Adrenal gland (tissue), 12 donors: ENCODE data around the gene VWF. TPM values are rescaled to one million over a fixed set of nuclear protein-coding genes. Genes with fewer than 3 reads are reported as not detected.

Source experiments
- DNase-seq, 7 donors: peaks; one replicate each; pipeline ENCODE4 v3.0.0-alpha.2; 2019 to 2020
- H3K27ac ChIP-seq, 5 donors: fragments of 200-600 bp; sonication (generic) in 4 of 5; 1 replicate in 3 of 5; 2 replicates in 2 of 5; pipeline versions ENCODE4 v1.5.1 to v1.8.0; 2016 to 2020; ENCODE audit warnings: mild to moderate bottlenecking in 1 of 5
- H3K27me3 ChIP-seq: fragments of 200-600 bp; 2 replicates; pipeline ENCODE4 v1.8.0; 2021
- H3K36me3 ChIP-seq, 2 donors: fragments of 200-600 bp; replicated peaks in 1 of 2; 1 replicate in 1 of 2; 2 replicates in 1 of 2; pipeline versions ENCODE4 v1.5.1 to v1.8.0; 2018 to 2022
- H3K4me1 ChIP-seq, 2 donors: fragments of 200-600 bp; replicated peaks in 1 of 2; 1 replicate in 1 of 2; 2 replicates in 1 of 2; pipeline versions ENCODE4 v1.5.1 to v1.8.0; 2018 to 2021
- H3K4me3 ChIP-seq, 4 donors: fragments of 200-600 bp; sonication (generic) in 3 of 4; one replicate each; pipeline ENCODE4 v1.5.1; 2016 to 2018
- H3K9me3 ChIP-seq, 3 donors: fragments of 200-600 bp; sonication (generic) in 1 of 3; replicated peaks in 1 of 3; 1 replicate in 2 of 3; 2 replicates in 1 of 3; pipeline versions ENCODE4 v1.5.1 to v1.8.0; 2016 to 2021
- POLR2A ChIP-seq, 2 donors: fragments of 450-650 bp; IDR thresholded peaks; one replicate each; pipeline ENCODE4 v1.6.1; 2017; ENCODE audit warnings: antibody characterized with exemption in 2 of 2, mild to moderate bottlenecking in 2 of 2, moderate library complexity in 1 of 2
- WGBS, 4 donors: extraction: QIAGEN DNeasy Blood & Tissue Kit in 2 of 4; methylation state at CpG; one replicate each; pipeline versions ENCODE4 v1.1.5 to v1.1.7; 2013 to 2017; 5-methylcytosine and 5-hydroxymethylcytosine counted together
- intact Hi-C, 2 donors: fragments of 100-400 bp; cut with DNase I; formaldehyde crosslinking; loops; one replicate each; pipeline versions ENCODE4 v1.14.1 to v1.15.0; 2022 to 2023
- polyA plus RNA-seq, 3 donors: library from polyadenylated mRNA; stranded (reverse); fragments of 200-250 nt in 2 of 3; fragments of 350-450 nt in 1 of 3; fragmentation: Illumina TruSeq in 1 of 3; extraction: RNeasy Lipid Tissue Mini Kit (QIAGEN cat#74804) in 1 of 3; gene quantifications; one replicate each; pipeline ENCODE4 v1.2.3, GENCODE V29; 2013 to 2014
- total RNA-seq, 9 donors: library from RNA; depleted of rRNA in 4 of 9; stranded (reverse); fragments of >200 nt in 4 of 9; fragments of 120-200 nt in 1 of 9; fragmentation: NEBNext Ultra II Directional in 1 of 9; extraction: Animal tissue kit (Norgen Biotek cat#: 25700) in 1 of 9; gene quantifications; one replicate each; pipeline versions ENCODE4 v1.1.0 to v1.2.4, GENCODE V29; 2013 to 2023
- TF ChIP-seq, protein P1 (sequence below), 6 experiments: fragments of 450-650 bp in 4 of 6; fragments of 200-600 bp in 2 of 6; sonication (generic) in 1 of 6; IDR thresholded peaks; 1 replicate in 5 of 6; 2 replicates in 1 of 6; pipeline versions ENCODE4 v1.5.1 to v1.8.0; 2016 to 2021; ENCODE audit warnings: antibody characterized with exemption in 6 of 6, mild to moderate bottlenecking in 2 of 6, moderate library complexity in 1 of 6
- donor health status: healthy with polysubstance abuse.
- donor health status: Bipolar disorder and iron deficiency.
- donor health status: DM: yes; HTN: yes; CAD: no.
- donor health status: DM: no; HTN: no; CAD: no.
- donor health status: DM: no; HTN: no; CAD: no.
- donor health status: DM: yes; HTN: yes; CAD: no.

VWF gene
- total and polyA plus RNA-seq, 12 donors: 2.0 to 60.1 (median 36.2) TPM

DNA sequence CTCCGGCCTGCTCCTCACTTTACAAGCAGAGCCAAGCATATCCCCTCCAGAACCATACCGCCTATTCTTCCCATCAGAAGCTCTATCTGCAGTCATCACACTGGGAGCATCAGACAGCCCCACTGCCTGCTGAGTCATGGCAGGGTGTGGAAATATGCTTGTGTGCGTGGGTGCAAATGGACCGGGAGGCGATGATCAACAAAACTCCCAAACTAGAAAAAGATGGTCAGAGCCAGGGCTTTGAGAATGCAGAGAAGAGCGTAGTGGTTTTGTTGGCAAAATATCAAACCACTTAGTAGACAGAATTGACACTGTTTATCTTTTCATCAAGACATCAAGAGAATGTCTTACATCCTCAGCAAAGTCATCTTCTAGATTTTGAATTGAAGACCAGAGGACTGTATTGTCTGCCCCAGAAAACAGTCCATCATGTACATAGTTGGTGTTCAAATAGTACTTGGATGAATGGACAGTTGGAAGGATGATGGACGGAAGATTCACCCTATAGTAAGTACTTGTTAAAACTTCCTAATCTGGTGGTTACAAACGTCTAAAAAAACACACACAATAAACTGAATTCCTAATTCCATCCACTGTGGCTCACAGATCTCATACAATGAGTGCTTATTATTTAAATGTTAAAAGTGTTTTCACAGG, 54.9 kb downstream of the VWF start:
- Histone ChIP-seq H3K4me3 (no peak overlapping the region), H3K27ac (no peak overlapping the region), H3K36me3 (no peaks in the 10 kb centered on the region), H3K4me1 (no peaks in the 10 kb centered on the region), H3K27me3 (no peaks in the 10 kb centered on the region), H3K9me3 (no peaks in the 10 kb centered on the region)
- intact Hi-C loops: loop anchor here (5.0 kb wide), 2 partner anchors 108 to 213 kb away; no protein-coding TSS in a partner anchor
- TF ChIP-seq, protein P1, sequence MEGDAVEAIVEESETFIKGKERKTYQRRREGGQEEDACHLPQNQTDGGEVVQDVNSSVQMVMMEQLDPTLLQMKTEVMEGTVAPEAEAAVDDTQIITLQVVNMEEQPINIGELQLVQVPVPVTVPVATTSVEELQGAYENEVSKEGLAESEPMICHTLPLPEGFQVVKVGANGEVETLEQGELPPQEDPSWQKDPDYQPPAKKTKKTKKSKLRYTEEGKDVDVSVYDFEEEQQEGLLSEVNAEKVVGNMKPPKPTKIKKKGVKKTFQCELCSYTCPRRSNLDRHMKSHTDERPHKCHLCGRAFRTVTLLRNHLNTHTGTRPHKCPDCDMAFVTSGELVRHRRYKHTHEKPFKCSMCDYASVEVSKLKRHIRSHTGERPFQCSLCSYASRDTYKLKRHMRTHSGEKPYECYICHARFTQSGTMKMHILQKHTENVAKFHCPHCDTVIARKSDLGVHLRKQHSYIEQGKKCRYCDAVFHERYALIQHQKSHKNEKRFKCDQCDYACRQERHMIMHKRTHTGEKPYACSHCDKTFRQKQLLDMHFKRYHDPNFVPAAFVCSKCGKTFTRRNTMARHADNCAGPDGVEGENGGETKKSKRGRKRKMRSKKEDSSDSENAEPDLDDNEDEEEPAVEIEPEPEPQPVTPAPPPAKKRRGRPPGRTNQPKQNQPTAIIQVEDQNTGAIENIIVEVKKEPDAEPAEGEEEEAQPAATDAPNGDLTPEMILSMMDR (IDR thresholded peaks at IDR 0.05): no peak
- no peak for DNase-seq
- WGBS, 4 donors: 70 to 78% (median 76%) methylated on average over 8 of the region's 8 CpGs

DNA sequence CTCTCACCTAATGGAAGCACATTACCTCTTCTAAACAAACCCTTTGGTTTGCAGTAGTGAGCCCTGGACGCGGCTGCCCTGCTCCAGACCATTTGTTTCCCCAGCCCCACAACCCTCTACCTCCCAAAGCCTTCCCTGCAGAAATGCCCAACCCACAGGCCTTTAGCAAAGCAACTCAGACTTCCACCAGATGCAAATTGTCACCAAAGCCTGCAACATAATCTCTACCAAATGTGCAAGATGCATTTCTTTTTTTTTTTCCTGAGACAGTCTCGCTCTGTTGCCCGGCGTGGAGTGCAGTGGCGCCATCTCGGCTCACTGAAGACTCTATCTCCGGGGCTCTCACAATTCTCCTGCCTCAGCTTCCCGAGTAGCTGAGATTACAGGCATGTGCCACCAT, 56.2 kb downstream of the VWF start:
- H3K9me3 ChIP-seq: no peaks in the 10 kb centered on the region
- TF ChIP-seq, protein P1 (IDR thresholded peaks at IDR 0.05): no peak
- no peak for TF ChIP-seq POLR2A (IDR thresholded peaks at IDR 0.05)
- H3K27me3 ChIP-seq: no peaks in the 10 kb centered on the region
- H3K27ac ChIP-seq: no peak overlapping the region
- intact Hi-C loops: loop anchor here in 1 of 2 donors (5.0 kb wide), 1 partner anchor 214 kb away; no protein-coding TSS in a partner anchor
- no peak overlapping the region for H3K4me3 ChIP-seq
- H3K4me1 ChIP-seq: no peaks in the 10 kb centered on the region
- 90 to 96% (median 93%) methylated on average over 9 of the region's 9 CpGs for WGBS, 4 donors
- H3K36me3 ChIP-seq: no peaks in the 10 kb centered on the region
- DNase-seq: no peak

DNA sequence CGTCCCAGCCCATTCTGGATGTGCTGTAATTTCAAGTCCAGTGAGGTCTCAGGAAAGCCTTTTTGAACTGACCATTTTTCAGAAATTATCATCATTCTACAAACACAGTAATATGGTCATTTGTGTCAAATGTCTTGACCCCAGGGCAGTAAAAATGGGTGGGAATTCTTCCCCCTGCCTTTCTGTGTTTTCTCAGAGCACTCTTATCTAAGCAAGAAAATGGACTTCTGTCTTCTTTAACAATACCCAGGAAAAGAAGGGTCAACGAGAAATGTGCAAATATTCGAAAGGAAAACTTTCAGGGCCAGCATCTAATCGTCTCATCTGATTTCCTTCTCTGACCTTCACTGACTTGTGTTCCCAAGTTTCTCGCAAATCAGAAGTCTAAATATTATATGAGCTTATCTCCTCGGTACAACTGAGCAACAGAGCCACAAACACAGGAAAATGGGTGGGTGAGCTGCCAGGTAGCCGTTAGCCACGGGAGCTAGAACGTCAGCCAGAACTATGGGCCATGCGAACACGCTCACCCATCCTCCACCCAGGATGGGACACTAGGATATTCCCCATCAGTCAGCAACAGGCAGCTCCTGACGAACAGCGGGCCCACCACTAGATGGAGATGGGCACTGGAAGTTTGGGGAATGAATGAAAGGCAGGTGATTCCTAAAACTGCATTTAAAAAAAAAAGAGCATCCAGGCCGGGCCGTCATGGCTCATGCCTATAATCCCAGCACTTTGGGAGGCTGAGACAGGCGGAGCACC, 57.1 kb downstream of the VWF start:
- H3K27ac ChIP-seq: peak overlapping the region in 2 of 5 donors; percentile 17 to 70
- WGBS, 4 donors: 59 to 64% (median 61%) methylated on average over 13 to 16 of the region's 16 CpGs
- no peaks in the 10 kb centered on the region for H3K36me3 ChIP-seq
- no peaks in the 10 kb centered on the region for H3K27me3 ChIP-seq
- TF ChIP-seq, protein P1 (IDR thresholded peaks at IDR 0.05): peak in 5 of 6 experiments; percentile 20 to 51 (median 30)
- no peak for TF ChIP-seq POLR2A (IDR thresholded peaks at IDR 0.05)
- no peaks in the 10 kb centered on the region for H3K9me3 ChIP-seq
- H3K4me3 ChIP-seq: no peak overlapping the region
- intact Hi-C loops: loop anchor here in 1 of 2 donors (5.0 kb wide), 1 partner anchor 215 kb away; no protein-coding TSS in a partner anchor
- DNase-seq: peak in 6 of 7 donors; percentile 33 to 74 (median 50)
- no peaks in the 10 kb centered on the region for H3K4me1 ChIP-seq

DNA sequence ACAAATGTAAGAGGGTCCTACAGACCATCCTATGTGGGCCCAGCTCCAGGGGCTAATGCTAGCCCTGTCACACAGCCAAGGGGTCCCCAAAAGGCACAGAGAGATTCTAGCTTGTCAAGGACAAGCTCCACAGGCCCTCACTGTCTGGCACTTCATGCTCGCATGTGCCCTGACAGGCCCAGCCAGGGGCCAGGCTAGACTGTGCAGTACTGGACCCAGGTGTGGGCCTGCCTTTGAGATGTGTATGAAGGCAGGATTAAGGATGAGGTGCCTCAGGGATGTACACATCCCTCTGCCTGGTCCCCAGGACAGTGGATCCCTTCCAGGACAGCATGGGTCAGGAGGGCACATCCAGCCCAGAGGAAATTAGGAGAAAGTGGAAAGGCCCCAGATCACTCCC, 57.8 kb downstream of the VWF start:
- TF ChIP-seq, protein P1 (IDR thresholded peaks at IDR 0.05): no peak
- no peak for TF ChIP-seq POLR2A (IDR thresholded peaks at IDR 0.05)
- H3K9me3 ChIP-seq: no peaks in the 10 kb centered on the region
- no peaks in the 10 kb centered on the region for H3K36me3 ChIP-seq
- intact Hi-C loops: loop anchor here in 1 of 2 donors (5.0 kb wide), 1 partner anchor 216 kb away; no protein-coding TSS in a partner anchor
- no peak overlapping the region for H3K4me3 ChIP-seq
- H3K27me3 ChIP-seq: no peaks in the 10 kb centered on the region
- WGBS, 4 donors: 94 to 100% (median 94%) methylated on average over 1 of the region's 1 CpG; no CpG with 5 or more reads in 1 of the 4 donors
- H3K27ac ChIP-seq: peak overlapping the region in 3 of 5 donors; percentile 8 to 70 (median 17)
- no peak for DNase-seq
- no peaks in the 10 kb centered on the region for H3K4me1 ChIP-seq
